ENCODE results near the gene ROM1. TPM values are rescaled to one million over a fixed set of nuclear protein-coding genes. Genes with fewer than 3 reads are reported as not detected.
"Not testable (repeated sequence)": the region's sequence is repeated elsewhere in the genome, so short reads cannot be mapped to it uniquely, and the experiment has no call there.

The ROM1 gene
- total RNA-seq, 2 experiments from 2014 or later, result 1.6 to 2.2 TPM

DNA sequence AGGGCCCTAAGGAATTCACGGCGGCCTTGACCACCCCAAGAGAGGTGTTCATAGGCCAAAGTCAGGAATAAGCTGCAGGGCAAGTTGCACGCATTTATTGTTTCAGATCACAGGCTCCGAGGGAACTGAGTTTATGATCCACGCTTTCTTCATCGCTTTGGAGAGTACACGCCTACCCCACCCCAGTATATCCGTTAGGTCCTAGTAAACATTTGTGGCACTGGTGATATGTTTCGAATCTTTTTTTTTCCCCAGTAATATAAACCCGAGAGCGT is 32.6 kb downstream of the ROM1 start:
- no peak for DNase-seq
- Mint-ChIP-seq H3K27me3 (no peaks in the 10 kb centered on the region), H3K27ac (peak overlapping the region; percentile 94), H3K4me1 (peaks cover 49% of the 10 kb centered on the region), H3K9me3 (no peaks in the 10 kb centered on the region), H3K4me3 (peak overlapping the region; percentile 99), H3K36me3 (ENCODE audit: low read depth) (peaks cover 38% of the 10 kb centered on the region)
- POLR2A ChIA-PET, result interaction anchor here (0.6 to 12.3 kb wide), 22 partner anchors 8 to 235 kb away, joined by 3 to 192 read pairs (median 8); partner anchors contain the start of genes B3GAT3, C11orf98, CSKMT and EEF1G
- CTCF ChIA-PET, result interaction anchor here (2.0 to 2.9 kb wide), 2 partner anchors 48 to 53 kb away, joined by 9 read pairs; partner anchors contain the start of gene TUT1

DNA sequence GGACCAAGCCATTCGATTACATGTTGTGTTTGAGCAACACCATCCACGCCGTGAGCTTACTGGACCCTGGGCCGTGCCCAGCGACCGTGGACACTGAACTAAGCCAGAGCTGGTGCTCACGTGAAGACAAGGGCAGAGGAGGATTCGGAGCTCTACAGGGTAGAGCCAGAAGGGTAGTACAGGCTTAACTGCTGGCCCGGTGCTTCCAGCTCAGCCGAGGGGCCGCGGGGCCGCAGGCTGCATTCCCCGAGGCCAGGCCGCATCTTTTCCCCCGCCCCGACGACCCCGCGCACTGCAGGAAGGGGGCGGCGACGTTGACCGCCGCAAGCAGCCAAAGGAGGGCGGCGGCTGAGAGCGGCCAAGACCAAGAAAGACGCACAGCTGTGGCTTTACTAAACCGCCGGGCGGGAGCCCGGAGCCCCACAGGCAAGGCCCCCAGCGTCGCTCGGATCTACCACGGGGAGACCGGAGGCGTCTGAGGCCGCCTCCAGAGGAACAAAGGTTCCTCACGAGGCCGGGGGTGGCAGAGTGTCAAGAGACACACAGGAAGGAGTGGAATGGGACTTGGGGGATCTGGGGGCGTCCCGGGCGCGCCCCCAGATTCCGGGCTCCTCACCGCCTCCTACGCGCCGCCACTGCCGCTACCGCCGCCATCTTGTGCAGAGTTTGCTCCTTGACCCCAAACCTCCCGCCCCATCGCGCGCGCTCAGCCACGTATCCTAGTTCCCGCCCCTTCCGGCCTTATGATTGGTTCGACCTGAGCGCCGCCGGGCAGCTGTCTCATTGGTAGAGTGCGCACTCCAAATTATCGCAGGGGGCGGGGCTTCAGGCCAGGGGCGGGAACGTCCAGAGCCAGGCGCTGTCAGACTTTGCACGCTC is 33.1 kb downstream of the ROM1 start, which contains the start of gene GANAB:
GANAB (minus strand) TSS at position 668 of the 879 bp plus-strand sequence; CDS start at position 654, 14 bp downstream.
- Mint-ChIP-seq H3K27ac (peak within 1 kb of the TSS; percentile 94), H3K4me3 (peak within 1 kb of the TSS; percentile 99), H3K4me1 (peaks cover 47% of the 10 kb centered on the region), H3K9me3 (no peaks in the 10 kb centered on the region), H3K36me3 (ENCODE audit: low read depth) (peaks cover 38% of the 10 kb centered on the region), H3K27me3 (no peaks in the 10 kb centered on the region)
- peak; percentile 99 for DNase-seq
- ChIA-PET CTCF (interaction anchor here (0.6 to 2.9 kb wide), 5 partner anchors 48 to 206 kb away, joined by 4 to 9 read pairs (median 5); partner anchors contain the start of gene TUT1), POLR2A (interaction anchor here (0.6 to 12.3 kb wide), 30 partner anchors 9 to 245 kb away, joined by 3 to 192 read pairs (median 5); partner anchors contain the start of genes B3GAT3, BSCL2, C11orf98 and CSKMT)

DNA sequence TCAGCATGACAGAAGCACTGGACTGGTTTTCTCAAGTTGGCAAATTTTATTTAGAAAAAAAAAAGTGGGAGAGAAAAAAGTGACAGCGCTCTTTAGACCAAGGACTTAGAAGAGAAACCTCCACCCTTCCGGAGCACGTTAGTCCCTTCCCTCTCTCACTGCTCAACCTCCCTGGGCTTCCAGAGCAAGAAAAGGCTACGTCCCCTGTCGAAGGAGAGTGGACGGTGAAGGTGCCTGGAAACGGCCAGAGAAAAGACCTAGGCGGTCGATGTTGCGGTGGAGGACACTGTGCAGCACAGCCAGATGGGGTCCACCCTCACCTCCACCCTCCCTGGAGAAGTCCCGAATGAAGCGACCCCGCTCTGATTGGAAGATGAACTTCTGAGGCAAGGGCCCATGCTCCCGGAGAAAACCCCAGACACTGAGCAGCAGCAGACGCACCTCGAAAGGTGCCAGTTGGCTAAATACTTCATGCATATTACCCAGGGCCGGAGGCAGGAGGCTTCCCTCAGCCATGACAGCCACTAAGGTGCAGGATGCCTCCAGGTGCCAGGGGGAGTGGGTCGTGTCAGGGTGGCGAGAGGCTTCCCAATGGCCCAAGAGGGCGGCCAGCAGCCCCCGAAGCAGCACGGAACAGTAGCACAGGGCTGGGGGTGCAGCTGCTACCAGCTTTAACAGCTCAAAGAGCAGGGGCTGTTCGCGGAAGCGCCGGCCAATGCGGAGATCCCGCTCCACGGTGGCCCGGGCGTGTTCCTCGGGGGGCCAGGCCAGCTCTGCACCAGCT is 34.0 kb downstream of the ROM1 start:
- Mint-ChIP-seq H3K36me3 (ENCODE audit: low read depth) (peaks cover 38% of the 10 kb centered on the region), H3K4me3 (peak overlapping the region; percentile 99), H3K4me1 (peaks cover 46% of the 10 kb centered on the region), H3K27me3 (no peaks in the 10 kb centered on the region), H3K27ac (peak overlapping the region; percentile 94), H3K9me3 (no peaks in the 10 kb centered on the region)
- ChIA-PET POLR2A (interaction anchor here (0.6 to 12.3 kb wide), 27 partner anchors 8 to 209 kb away, joined by 3 to 192 read pairs (median 8); partner anchors contain the start of genes B3GAT3, BSCL2, C11orf98 and CSKMT), CTCF (interaction anchor here (0.6 to 2.9 kb wide), 6 partner anchors 47 to 205 kb away, joined by 3 to 9 read pairs (median 4); partner anchors contain the start of gene TUT1)
- no peak for DNase-seq

DNA sequence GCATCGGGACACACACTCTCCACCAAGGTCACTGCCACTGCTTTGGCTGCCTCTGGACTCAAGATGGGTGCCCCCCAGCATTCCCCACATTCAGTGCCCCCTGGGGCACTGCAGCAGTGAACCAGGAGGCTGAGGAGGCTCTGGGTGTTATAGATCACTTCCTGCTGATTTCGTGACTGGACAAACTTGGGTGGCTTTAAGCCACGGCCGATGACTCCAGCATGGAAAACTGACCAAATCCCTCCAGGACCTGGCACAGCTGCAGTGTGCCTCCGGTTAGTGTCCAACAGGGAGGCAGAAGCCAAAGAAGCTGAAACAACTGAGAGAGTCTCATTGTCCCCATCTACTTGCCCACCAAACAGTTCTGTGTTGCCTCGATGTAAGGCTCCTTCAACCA is 34.5 kb downstream of the ROM1 start:
- no peaks in the 10 kb centered on the region for H3K27me3 Mint-ChIP-seq
- CTCF ChIA-PET, result interaction anchor here (0.9 to 2.9 kb wide), 3 partner anchors 53 to 61 kb away, joined by 3 to 9 read pairs (median 3); partner anchors contain the start of gene TUT1

DNA sequence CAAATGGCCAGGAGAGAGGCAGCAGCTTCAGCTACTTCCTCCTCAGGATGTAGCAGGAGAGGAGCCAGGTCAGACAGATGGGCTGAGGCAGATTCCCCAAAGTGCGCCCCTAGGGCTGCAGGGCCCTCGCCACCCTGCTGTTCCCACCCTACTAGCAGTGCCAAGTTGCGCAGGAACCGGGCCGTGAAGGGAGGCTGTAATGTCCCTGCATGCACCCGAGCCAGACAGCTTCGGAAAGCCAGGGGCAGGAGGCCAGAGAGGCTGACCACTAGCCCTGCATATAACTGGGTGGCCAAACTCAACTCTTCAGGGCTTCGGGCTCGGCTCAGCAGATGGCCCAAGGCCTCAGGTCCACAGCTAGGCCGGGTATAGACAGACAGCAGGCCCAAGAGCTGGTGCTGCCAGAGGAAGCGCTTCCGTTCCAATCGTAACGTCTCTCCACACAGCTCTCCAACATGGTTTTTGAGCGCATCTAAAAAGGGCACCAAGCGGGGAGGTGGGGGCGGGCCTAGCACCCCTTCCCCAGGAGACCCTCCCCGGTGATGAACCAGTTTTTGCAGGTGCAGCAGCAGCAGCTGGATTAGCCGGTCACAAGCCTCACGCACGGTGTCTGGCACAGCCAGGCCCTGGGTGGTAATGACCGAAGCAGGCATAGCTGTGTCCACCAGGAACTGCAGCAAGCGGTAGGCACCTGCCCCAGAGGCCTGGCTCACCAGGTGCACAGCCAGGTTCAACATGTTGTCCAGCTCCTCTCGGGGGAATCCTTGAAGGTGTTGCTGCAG is 35.3 kb downstream of the ROM1 start:
- Mint-ChIP-seq H3K9me3 (no peaks in the 10 kb centered on the region), H3K4me1 (peaks cover 45% of the 10 kb centered on the region), H3K27ac (no peak overlapping the region), H3K4me3 (no peak overlapping the region), H3K27me3 (no peaks in the 10 kb centered on the region), H3K36me3 (ENCODE audit: low read depth) (peaks cover 32% of the 10 kb centered on the region)
- CTCF ChIA-PET, result interaction anchor here (0.9 to 2.9 kb wide), 4 partner anchors 17 to 61 kb away, joined by 3 to 9 read pairs (median 3); partner anchors contain the start of gene TUT1
- POLR2A ChIA-PET, result interaction anchor here (0.7 to 12.3 kb wide), 10 partner anchors 18 to 233 kb away, joined by 3 to 192 read pairs (median 6); partner anchors contain the start of genes B3GAT3, C11orf98, CSKMT and EML3
- no peak for DNase-seq

More for the DNA sequence above, 34.5 kb downstream of the ROM1 start:
- POLR2A ChIA-PET, result interaction anchor here (0.7 to 12.3 kb wide), 9 partner anchors 18 to 208 kb away, joined by 3 to 192 read pairs (median 8); partner anchors contain the start of genes B3GAT3, C11orf98, CSKMT and EML3
- H3K9me3 Mint-ChIP-seq, result no peaks in the 10 kb centered on the region
- peaks cover 47% of the 10 kb centered on the region for H3K4me1 Mint-ChIP-seq
- DNase-seq, result no peak
- H3K27ac Mint-ChIP-seq, result no peak overlapping the region
- H3K36me3 Mint-ChIP-seq (ENCODE audit: low read depth), result peaks cover 36% of the 10 kb centered on the region
- no peak overlapping the region for H3K4me3 Mint-ChIP-seq

DNA sequence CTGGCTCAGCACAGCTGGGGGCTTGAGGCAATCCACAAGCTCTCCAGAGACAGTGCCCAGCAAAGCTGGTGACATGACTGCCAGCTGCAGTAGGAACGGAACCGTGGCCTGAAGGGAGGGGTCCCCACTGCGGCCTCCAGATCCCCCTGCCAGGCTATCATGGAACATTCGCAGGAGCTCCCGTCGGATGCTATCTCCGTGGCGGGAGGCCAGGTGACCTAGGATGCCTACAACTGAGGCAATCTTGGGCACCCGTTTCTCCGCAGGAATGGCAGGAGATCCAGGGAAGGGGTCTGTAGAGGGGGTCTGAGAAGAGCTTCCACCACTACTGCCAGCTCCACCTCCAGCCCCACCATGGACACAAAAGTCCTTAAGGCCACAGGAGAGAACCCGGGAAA is 35.9 kb downstream of the ROM1 start:
- peaks cover 48% of the 10 kb centered on the region for H3K4me1 Mint-ChIP-seq
- ChIA-PET POLR2A (interaction anchor here (0.7 to 12.3 kb wide), 8 partner anchors 17 to 232 kb away, joined by 3 to 192 read pairs (median 10); partner anchors contain the start of genes B3GAT3, C11orf98, CSKMT and HNRNPUL2), CTCF (interaction anchor here (0.9 to 1.2 kb wide), 3 partner anchors 16 to 27 kb away, joined by 3 read pairs; partner anchors contain the start of genes B3GAT3 and C11orf98)
- no peak overlapping the region for H3K27ac Mint-ChIP-seq
- H3K27me3 Mint-ChIP-seq, result no peaks in the 10 kb centered on the region
- H3K9me3 Mint-ChIP-seq, result no peaks in the 10 kb centered on the region
- DNase-seq, result no peak
- H3K4me3 Mint-ChIP-seq, result no peak overlapping the region
- peaks cover 35% of the 10 kb centered on the region for H3K36me3 Mint-ChIP-seq (ENCODE audit: low read depth)

DNA sequence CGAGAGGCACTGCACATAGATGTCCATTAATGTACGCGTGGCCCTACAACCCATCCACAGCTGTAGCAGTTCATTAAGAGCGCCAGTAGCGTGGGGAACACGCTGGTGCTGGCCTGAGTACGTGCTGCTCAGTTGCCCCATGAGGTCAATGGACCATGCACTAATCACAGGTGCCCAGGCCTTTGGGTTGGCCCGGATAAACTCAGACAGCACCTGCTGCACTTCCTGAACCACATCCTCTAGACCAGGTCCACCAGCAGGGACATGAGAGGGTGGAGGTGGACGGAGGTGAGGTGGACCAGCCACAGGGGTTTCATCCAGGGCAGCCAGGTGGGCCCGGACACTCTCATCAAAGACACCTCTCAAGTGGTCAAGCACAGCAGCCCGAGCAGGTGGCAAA is 36.4 kb downstream of the ROM1 start:
- peaks cover 50% of the 10 kb centered on the region for H3K4me1 Mint-ChIP-seq
- ChIA-PET POLR2A (interaction anchor here (1.1 to 12.3 kb wide), 7 partner anchors 16 to 207 kb away, joined by 3 to 192 read pairs (median 8); partner anchors contain the start of genes B3GAT3, C11orf98, CSKMT and HNRNPUL2), CTCF (interaction anchor here (1.1 to 1.2 kb wide), 3 partner anchors 15 to 45 kb away, joined by 3 to 4 read pairs (median 3); partner anchors contain the start of genes B3GAT3 and C11orf98)
- H3K36me3 Mint-ChIP-seq (ENCODE audit: low read depth), result peaks cover 31% of the 10 kb centered on the region
- no peaks in the 10 kb centered on the region for H3K27me3 Mint-ChIP-seq
- H3K27ac Mint-ChIP-seq, result no peak overlapping the region
- H3K4me3 Mint-ChIP-seq, result no peak overlapping the region
- DNase-seq, result no peak
- H3K9me3 Mint-ChIP-seq, result no peaks in the 10 kb centered on the region

DNA sequence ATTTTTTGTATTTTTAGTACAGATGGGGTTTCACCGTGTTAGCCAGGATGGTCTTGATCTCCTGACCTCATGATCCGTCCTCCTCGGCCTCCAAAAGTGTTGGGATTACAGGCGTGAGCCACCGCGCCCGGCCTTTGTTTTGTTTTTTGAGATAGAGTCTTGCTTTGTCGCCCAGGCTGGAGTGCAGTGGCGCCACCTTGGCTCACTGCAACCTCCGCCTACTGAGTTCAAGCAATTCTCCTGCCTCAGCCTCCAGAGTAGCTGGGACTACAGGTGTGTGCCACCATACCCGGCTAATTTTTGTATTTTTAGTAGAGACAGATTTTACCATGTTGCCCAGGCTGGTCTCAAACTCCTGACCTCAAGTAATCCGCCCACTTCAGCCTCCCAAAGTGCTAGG is 37.2 kb downstream of the ROM1 start:
- H3K36me3 Mint-ChIP-seq (ENCODE audit: low read depth), result peaks cover 26% of the 10 kb centered on the region
- H3K27ac Mint-ChIP-seq, DNase-seq, H3K4me3 Mint-ChIP-seq, H3K27me3 Mint-ChIP-seq, H3K9me3 Mint-ChIP-seq: not testable (repeated sequence)
- POLR2A ChIA-PET, result interaction anchor here (1.1 to 12.3 kb wide), 4 partner anchors 16 to 49 kb away, joined by 3 to 192 read pairs (median 6); partner anchors contain the start of genes C11orf98, CSKMT, LBHD1 and MTA2
- peaks cover 47% of the 10 kb centered on the region for H3K4me1 Mint-ChIP-seq
- CTCF ChIA-PET, result interaction anchor here (1.1 kb wide), 1 partner anchor 44 kb away, joined by 4 read pairs; no protein-coding TSS in a partner anchor

DNA sequence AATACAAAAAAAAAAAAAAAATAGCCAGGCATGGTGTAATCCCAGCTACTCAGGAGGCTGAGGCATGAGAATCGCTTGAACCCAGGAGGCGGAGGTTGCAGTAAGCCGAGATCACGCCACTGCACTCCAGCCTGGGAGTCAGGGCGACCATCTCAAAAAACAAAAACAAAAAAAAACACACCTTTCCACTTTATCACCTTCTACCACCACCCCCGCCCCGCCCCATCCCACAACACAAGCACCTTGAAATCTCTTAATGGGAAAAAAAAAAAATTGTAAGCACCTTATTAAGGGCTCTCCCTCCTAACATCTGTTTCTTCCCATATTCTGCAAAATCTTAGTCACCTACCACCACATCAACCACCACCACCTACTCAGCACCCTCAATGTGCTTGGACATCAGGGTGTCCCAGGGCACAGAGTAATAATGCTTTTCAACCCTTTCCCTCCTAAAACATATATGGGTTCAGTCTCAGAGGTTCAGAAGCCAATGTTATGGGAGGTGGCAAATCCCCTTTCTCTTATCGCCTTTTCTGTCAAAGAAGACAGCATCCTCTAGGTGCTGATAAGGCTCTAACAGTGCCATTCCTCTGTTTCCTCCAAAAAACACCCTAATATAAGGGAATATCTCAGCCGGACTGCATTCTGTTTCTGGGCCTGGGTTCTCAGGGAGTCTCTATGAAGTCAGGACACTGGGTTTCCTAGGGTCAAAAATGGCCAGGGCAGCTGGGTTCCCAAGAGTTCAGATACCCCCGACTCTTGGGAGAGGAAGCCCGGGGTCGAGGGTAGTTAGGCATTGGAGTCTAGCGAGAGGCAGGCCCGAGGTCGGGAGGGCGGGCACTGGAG is 39.3 kb downstream of the ROM1 start:
- DNase-seq, result peak; percentile 47
- H3K4me3 Mint-ChIP-seq, result peak overlapping the region; percentile 91
- peaks cover 34% of the 10 kb centered on the region for H3K4me1 Mint-ChIP-seq
- ChIA-PET CTCF (interaction anchor here (1.0 to 1.6 kb wide), 3 partner anchors 12 to 110 kb away, joined by 3 to 15 read pairs (median 10); partner anchors contain the start of genes C11orf98, CSKMT and TUT1), POLR2A (interaction anchor here (0.6 to 5.9 kb wide), 30 partner anchors 8 to 203 kb away, joined by 3 to 212 read pairs (median 6); partner anchors contain the start of genes B3GAT3, BSCL2, C11orf98 and CSKMT)
- peak overlapping the region; percentile 85 for H3K27ac Mint-ChIP-seq
- no peaks in the 10 kb centered on the region for H3K9me3 Mint-ChIP-seq
- peaks cover 17% of the 10 kb centered on the region for H3K36me3 Mint-ChIP-seq (ENCODE audit: low read depth)
- no peaks in the 10 kb centered on the region for H3K27me3 Mint-ChIP-seq

DNA sequence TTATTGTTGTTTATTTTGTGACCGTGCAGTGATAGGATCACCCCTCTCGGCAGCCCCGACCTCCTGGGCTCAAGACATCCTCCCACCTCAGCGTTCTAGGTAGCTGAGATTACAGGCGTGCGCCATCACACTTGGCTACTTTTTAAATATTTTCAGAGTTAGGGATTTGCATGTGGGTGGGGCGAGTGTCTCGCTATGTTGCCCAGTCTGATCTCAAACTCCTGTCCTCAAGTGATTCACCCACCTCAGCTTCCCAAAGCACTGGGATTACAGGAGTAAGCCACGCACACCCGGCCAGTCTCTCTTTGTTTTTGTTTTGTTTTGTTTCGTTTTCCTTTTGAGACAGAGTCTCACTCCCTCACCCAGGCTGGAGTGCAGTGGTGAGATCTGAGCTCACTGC is 41.2 kb downstream of the ROM1 start:
- POLR2A ChIA-PET, result interaction anchor here (1.1 to 5.9 kb wide), 14 partner anchors 8 to 187 kb away, joined by 3 to 212 read pairs (median 6); partner anchors contain the start of genes B3GAT3, C11orf98, CSKMT and GANAB
- Mint-ChIP-seq H3K4me3 (peak overlapping the region; percentile 49), H3K27me3 (no peaks in the 10 kb centered on the region), H3K9me3 (no peaks in the 10 kb centered on the region), H3K36me3 (ENCODE audit: low read depth) (peaks cover 13% of the 10 kb centered on the region), H3K4me1 (peaks cover 32% of the 10 kb centered on the region), H3K27ac (peak overlapping the region; percentile 34)
- CTCF ChIA-PET, result interaction anchor here (0.6 to 2.7 kb wide), 5 partner anchors 9 to 86 kb away, joined by 3 to 16 read pairs (median 5); partner anchors contain the start of genes C11orf98, CSKMT and TUT1
- DNase-seq, result no peak

Measured in activated CD4-positive, alpha-beta memory T cell treated with anti-CD3 and anti-CD28 coated beads, Interleukin-2, amount 10 ng/mL, durations not matched to agents 7 days and 5 days (primary cell).